GM13976 (cell line): ENCODE data around the gene DVL1.

Experiments used
- DNase-seq: peaks from one replicate; pipeline ENCODE4 v3.0.0; 2012; ENCODE audit warnings: low spot score
- CTCF ChIP-seq: IDR thresholded peaks from 2 replicates; pipeline ENCODE4 v1.5.1; 2012; ENCODE audit warnings: borderline replicate concordance, mild to moderate bottlenecking; ENCODE audit not compliant: insufficient read depth; ENCODE audit errors: extremely low read depth, missing control alignments, control extremely low read depth
- in situ Hi-C: fragments of 300-500 bp; cut with MboI; formaldehyde crosslinking; loops from one replicate; pipeline ENCODE4 v1.12.0; 2022; ENCODE audit warnings: low sequenced_read_pairs, mixed read lengths, inconsistent platforms; ENCODE audit not compliant: unreplicated experiment

DVL1 gene

GRCh38 chr1:1291548-1292441 is 57.4 kb downstream of the DVL1 start:
- DNase-seq, result peak; percentile 87
- peak; percentile 76 for TF ChIP-seq CTCF
- in situ Hi-C loops, result no loop called here

DNA sequence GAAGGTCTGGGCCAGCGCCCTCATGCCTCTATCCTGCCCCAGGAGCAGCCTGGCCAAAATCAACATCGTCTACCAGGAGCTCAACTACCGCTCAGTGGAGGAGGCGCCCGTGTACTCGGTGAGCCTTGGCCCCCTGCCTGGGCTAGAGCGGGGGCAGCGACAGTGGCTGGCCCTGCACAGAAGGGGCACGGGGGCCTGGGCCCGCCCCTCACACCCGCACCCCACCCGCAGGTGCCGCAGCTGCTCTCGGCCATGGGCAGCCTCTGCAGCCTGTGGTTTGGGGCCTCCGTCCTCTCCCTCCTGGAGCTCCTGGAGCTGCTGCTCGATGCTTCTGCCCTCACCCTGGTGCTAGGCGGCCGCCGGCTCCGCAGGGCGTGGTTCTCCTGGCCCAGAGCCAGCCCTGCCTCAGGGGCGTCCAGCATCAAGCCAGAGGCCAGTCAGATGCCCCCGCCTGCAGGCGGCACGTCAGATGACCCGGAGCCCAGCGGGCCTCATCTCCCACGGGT is 58.1 kb downstream of the DVL1 start:
- no peak for DNase-seq
- in situ Hi-C loops, result no loop called here
- TF ChIP-seq CTCF, result no peak

DNA sequence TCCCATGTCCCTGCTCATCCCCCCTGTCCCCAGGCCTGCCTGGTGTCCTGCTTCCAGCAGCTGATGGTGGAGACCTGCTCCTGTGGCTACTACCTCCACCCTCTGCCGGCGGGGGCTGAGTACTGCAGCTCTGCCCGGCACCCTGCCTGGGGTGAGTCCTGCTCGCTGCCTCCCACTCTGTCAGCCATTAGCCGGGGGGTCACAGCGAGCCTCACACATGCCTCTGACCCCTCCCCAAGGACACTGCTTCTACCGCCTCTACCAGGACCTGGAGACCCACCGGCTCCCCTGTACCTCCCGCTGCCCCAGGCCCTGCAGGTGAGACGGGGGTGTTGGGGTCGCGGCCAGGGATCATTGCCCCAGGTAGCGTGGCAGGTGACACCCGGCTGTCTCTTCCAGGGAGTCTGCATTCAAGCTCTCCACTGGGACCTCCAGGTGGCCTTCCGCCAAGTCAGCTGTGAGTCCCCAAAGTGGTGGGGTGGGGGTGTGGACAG is 58.9 kb downstream of the DVL1 start:
- peak; percentile 80 for DNase-seq
- peak; percentile 60 for TF ChIP-seq CTCF
- in situ Hi-C loops, result no loop called here

DNA sequence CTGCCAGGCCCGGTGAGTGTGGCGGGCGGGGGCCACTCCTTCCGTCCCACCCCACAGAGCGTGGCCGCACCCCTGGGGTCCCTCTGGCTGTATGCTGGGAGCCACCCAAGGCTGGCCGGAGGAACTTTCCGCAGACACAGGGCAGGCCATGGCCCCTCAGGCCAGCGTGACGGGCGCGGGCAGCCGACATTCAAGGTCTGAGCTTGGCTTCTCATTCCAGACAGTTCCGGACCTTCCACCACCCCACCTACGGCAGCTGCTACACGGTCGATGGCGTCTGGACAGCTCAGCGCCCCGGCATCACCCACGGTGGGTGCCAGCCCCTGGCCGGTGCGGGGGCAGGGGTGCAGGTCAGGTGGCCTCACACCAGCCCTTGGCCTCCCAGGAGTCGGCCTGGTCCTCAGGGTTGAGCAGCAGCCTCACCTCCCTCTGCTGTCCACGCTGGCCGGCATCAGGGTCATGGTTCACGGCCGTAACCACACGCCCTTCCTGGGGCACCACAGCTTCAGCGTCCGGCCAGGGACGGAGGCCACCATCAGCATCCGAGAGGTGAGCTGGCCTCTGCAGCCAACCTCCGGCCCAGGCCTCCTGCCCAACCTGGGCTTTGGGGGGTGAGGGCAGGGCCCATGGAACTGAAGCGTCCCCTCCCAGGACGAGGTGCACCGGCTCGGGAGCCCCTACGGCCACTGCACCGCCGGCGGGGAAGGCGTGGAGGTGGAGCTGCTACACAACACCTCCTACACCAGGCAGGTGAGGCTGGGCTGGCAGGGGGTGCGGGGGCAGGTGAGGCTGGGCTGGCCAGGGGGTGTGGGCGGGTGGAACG is 61.7 kb downstream of the DVL1 start:
- in situ Hi-C loops, result no loop called here
- no peak for TF ChIP-seq CTCF

DNA sequence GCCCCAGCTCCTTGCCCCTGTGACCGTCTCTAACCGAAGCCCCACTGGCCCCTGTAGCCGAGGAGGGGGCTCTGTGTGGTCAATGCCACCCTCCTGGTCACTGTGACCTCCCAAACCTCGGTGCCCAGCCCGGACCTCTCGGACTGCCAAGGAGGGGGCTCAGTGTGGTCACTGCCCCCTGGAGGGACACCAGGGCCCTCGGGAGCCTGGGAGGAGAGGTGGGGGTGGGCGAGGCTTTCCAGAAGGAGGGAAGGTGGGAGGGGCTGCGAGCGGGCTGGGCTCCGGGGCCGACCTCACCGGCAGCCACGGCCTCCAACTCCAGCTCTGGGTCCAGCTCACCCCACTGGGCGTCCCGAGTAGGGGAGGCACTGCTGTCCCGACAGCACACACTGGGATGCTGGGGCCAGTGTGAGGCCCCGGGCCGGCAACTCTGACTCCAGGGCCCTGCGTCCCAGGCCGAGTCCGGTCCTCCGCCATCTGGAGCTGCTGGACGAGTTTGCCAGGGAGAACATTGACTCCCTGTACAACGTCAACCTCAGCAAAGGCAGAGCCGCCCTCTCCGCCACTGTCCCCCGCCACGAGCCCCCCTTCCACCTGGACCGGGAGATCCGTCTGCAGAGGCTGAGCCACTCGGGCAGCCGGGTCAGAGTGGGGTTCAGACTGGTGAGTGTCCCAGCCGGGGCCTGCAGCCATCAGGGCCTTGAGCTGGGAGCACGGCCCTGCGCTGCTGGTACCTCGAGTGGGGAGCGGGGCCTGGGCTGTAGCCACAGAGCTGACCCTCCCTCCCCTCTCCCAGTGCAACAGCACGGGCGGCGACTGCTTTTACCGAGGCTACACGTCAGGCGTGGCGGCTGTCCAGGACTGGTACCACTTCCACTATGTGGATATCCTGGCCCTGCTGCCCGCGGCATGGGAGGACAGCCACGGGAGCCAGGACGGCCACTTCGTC is 62.6 kb downstream of the DVL1 start:
- in situ Hi-C loops, result no loop called here
- no peak for DNase-seq
- TF ChIP-seq CTCF, result no peak

More for the DNA sequence above, 61.7 kb downstream of the DVL1 start:
- no peak for DNase-seq
